PC-9 (cell line): ENCODE measurements around the gene SETBP1.

Source experiments
- EZH2 ChIP-seq: fragments of 200-600 bp; sonication (generic); IDR thresholded peaks from 2 replicates; pipeline ENCODE4 v1.8.0; 2017; ENCODE audit warnings: antibody characterized with exemption, low read depth
- TF ChIP-seq, protein P1 (sequence below): fragments of 200-600 bp; sonication (generic); conservative IDR thresholded peaks from 2 replicates; pipeline ENCODE4 v1.6.1; 2017; ENCODE audit warnings: mixed run types, antibody characterized with exemption, mild to moderate bottlenecking, moderate library complexity

- TF ChIP-seq, protein P1, sequence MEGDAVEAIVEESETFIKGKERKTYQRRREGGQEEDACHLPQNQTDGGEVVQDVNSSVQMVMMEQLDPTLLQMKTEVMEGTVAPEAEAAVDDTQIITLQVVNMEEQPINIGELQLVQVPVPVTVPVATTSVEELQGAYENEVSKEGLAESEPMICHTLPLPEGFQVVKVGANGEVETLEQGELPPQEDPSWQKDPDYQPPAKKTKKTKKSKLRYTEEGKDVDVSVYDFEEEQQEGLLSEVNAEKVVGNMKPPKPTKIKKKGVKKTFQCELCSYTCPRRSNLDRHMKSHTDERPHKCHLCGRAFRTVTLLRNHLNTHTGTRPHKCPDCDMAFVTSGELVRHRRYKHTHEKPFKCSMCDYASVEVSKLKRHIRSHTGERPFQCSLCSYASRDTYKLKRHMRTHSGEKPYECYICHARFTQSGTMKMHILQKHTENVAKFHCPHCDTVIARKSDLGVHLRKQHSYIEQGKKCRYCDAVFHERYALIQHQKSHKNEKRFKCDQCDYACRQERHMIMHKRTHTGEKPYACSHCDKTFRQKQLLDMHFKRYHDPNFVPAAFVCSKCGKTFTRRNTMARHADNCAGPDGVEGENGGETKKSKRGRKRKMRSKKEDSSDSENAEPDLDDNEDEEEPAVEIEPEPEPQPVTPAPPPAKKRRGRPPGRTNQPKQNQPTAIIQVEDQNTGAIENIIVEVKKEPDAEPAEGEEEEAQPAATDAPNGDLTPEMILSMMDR: no peak
- TF ChIP-seq EZH2: no peak
Observed at GRCh38 chr18:44954257-44954656, 273.6 kb downstream of the SETBP1 start.
